Measurements from ENCODE around the gene QARS1.

DNA sequence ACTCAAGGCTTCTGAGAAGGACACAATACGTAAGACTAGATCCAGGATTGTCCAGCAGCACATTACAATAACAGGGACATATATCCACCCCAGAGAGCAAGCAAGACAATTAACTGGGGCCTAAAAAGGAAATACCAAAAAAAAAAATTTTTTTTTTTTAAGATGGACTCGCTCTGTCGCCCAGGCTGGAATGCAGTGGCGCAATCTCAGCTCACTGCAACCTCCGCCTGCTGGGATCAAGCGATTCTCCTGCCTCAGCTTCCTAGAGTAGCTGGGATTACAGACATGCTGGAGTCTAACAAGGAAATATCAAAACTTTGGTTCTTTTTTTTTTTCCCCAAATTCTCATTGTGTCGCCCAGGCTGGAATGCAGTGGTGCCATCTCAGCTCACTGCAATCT, 46.5 kb downstream of the QARS1 start:
- TF ChIP-seq CTCF (IDR thresholded peaks at IDR 0.05) (no peak), POLR2A (IDR thresholded peaks at IDR 0.05) (no peak)

Measured in lower leg skin (tissue), 3 donors.